GM19455 (cell line): Measurements from ENCODE around the gene CERK.

Experiments used
- ATAC-seq: cut with Tn5 transposase; IDR thresholded peaks from one replicate; pipeline ENCODE4 v1.9.1; 2021; ENCODE audit not compliant: unreplicated experiment

The CERK gene

GRCh38 chr22:46678785-46679700 is 59.0 kb downstream of the CERK start:
- no peak for ATAC-seq

GRCh38 chr22:46678003-46678657 is 59.9 kb downstream of the CERK start:
- no peak for ATAC-seq

- no peak for ATAC-seq
Measured at GRCh38 chr22:46677323-46678002, 60.6 kb downstream of the CERK start.

- no peak for ATAC-seq
Measured at GRCh38 chr22:46676881-46677280, 61.2 kb downstream of the CERK start.

GRCh38 chr22:46676479-46676878 is 61.6 kb downstream of the CERK start:
- no peak for ATAC-seq

- ATAC-seq: no peak
Measured at GRCh38 chr22:46675938-46676337, 62.1 kb downstream of the CERK start.

- no peak for ATAC-seq
Measured at GRCh38 chr22:46675479-46675878, 62.6 kb downstream of the CERK start.

GRCh38 chr22:46674906-46675305 is 63.1 kb downstream of the CERK start:
- ATAC-seq: no peak

GRCh38 chr22:46674367-46674781 is 63.7 kb downstream of the CERK start:
- ATAC-seq: no peak

- ATAC-seq: no peak
Measured at GRCh38 chr22:46673662-46674236, 64.3 kb downstream of the CERK start.

GRCh38 chr22:46673205-46673604 is 64.8 kb downstream of the CERK start:
- no peak for ATAC-seq

GRCh38 chr22:46672731-46673130 is 65.3 kb downstream of the CERK start:
- no peak for ATAC-seq

- no peak for ATAC-seq
Measured at GRCh38 chr22:46671824-46672432, 66.1 kb downstream of the CERK start.

- ATAC-seq: no peak
Measured at GRCh38 chr22:46669201-46669600, 68.9 kb downstream of the CERK start.

GRCh38 chr22:46668116-46668515 is 69.9 kb downstream of the CERK start:
- ATAC-seq: no peak

- no peak for ATAC-seq
Measured at GRCh38 chr22:46667245-46667623, 70.8 kb downstream of the CERK start.

GRCh38 chr22:46666577-46667244 is 71.3 kb downstream of the CERK start:
- ATAC-seq: no peak

- ATAC-seq: no peak
Measured at GRCh38 chr22:46665751-46666280, 72.2 kb downstream of the CERK start.

- no peak for ATAC-seq
Measured at GRCh38 chr22:46665151-46665695, 72.8 kb downstream of the CERK start.

GRCh38 chr22:46664301-46664855 is 73.7 kb downstream of the CERK start:
- ATAC-seq: no peak
